Sigmoid colon (tissue), 4 donors: ENCODE data around the gene LAD1.

Experiments used
- CTCF ChIP-seq, 4 experiments: fragments of 450-650 bp in 3 of 4; fragments of 200-600 bp in 1 of 4; IDR thresholded peaks; one replicate each; pipeline ENCODE4 v1.5.1; 2016 to 2019; ENCODE audit warnings: antibody characterized with exemption in 4 of 4, mild to moderate bottlenecking in 3 of 4, moderate library complexity in 2 of 4
- EP300 ChIP-seq, 4 donors: sonication (generic); formaldehyde crosslinking; IDR thresholded peaks; one replicate each; pipeline ENCODE4 v1.6.1; 2017; ENCODE audit warnings: antibody characterized with exemption in 4 of 4
- POLR2A ChIP-seq, 2 donors: fragments of 450-650 bp; IDR thresholded peaks; one replicate each; pipeline ENCODE4 v1.6.1; 2016; ENCODE audit warnings: antibody characterized with exemption in 2 of 2, mild to moderate bottlenecking in 2 of 2, moderate library complexity in 2 of 2

GRCh38 chr1:201401700-201402099 is 2.6 kb upstream of the LAD1 start:
- TF ChIP-seq CTCF (IDR thresholded peaks at IDR 0.05) (no peak), POLR2A (IDR thresholded peaks at IDR 0.05) (no peak), EP300 (IDR thresholded peaks at IDR 0.05) (no peak)
